Osteoblast (primary cell): ENCODE results near the gene OR10Z1. TPM values are rescaled to one million over a fixed set of nuclear protein-coding genes. Genes with fewer than 3 reads are reported as not detected.

ENCODE experiments used
- DNase-seq: peaks from one replicate; pipeline ENCODE4 v3.0.0; 2011; ENCODE audit warnings: low spot score, mixed read lengths; ENCODE audit not compliant: insufficient read length; ENCODE audit errors: missing footprints
- H2AFZ ChIP-seq: 2 replicates; pipeline ENCODE4 v1.6.0; 2011; ENCODE audit warnings: mild to moderate bottlenecking, low read length
- H3K27ac ChIP-seq: 2 replicates; pipeline ENCODE4 v1.5.1; 2011; ENCODE audit warnings: mild to moderate bottlenecking, low read depth, low read length, moderate library complexity
- H3K27me3 ChIP-seq: 2 replicates; pipeline ENCODE4 v1.6.0; 2012; ENCODE audit warnings: mild to moderate bottlenecking, control low read depth, inconsistent platforms, low read length, moderate library complexity; ENCODE audit not compliant: insufficient read depth
- H3K36me3 ChIP-seq: 2 replicates; pipeline ENCODE4 v1.5.1; 2011; ENCODE audit warnings: mild to moderate bottlenecking, low read length, control low read depth, moderate library complexity; ENCODE audit not compliant: insufficient read depth
- H3K4me1 ChIP-seq: 2 replicates; pipeline ENCODE4 v1.5.1; 2011; ENCODE audit warnings: mild to moderate bottlenecking, low read length, control low read depth, moderate library complexity; ENCODE audit not compliant: insufficient read depth
- H3K4me2 ChIP-seq: 2 replicates; pipeline ENCODE4 v1.6.0; 2011; ENCODE audit warnings: mild to moderate bottlenecking, low read length; ENCODE audit not compliant: insufficient read depth
- H3K4me3 ChIP-seq: fragments of 200-600 bp; sonication (generic); 3 replicates; pipeline ENCODE4 v1.5.1; 2012; ENCODE audit warnings: mild to moderate bottlenecking, low read length, inconsistent platforms; ENCODE audit not compliant: insufficient read depth
- H3K79me2 ChIP-seq: 2 replicates; pipeline ENCODE4 v1.6.0; 2012; ENCODE audit warnings: mild to moderate bottlenecking, low read length, control low read depth, inconsistent platforms; ENCODE audit not compliant: insufficient read depth
- H3K9me3 ChIP-seq: 2 replicates; pipeline ENCODE4 v1.5.1; 2011; ENCODE audit warnings: low read depth, low read length, control low read depth
- H4K20me1 ChIP-seq: 2 replicates; pipeline ENCODE4 v1.6.0; 2012; ENCODE audit warnings: mild to moderate bottlenecking, low read length, control low read depth; ENCODE audit not compliant: insufficient read depth
- total RNA-seq: library from RNA; depleted of rRNA; stranded (reverse); fragments of >200 nt; gene quantifications from 2 replicates; pipeline ENCODE4 v1.2.3, GENCODE V29; 2012
- TF ChIP-seq, protein P1 (sequence below): IDR thresholded peaks from 2 replicates; pipeline ENCODE4 v1.5.1; 2011; ENCODE audit warnings: mild to moderate bottlenecking, low read depth, low read length, moderate library complexity; ENCODE audit errors: extremely low read depth

Gene OR10Z1
- total RNA-seq, 1 donor: not detected

DNA sequence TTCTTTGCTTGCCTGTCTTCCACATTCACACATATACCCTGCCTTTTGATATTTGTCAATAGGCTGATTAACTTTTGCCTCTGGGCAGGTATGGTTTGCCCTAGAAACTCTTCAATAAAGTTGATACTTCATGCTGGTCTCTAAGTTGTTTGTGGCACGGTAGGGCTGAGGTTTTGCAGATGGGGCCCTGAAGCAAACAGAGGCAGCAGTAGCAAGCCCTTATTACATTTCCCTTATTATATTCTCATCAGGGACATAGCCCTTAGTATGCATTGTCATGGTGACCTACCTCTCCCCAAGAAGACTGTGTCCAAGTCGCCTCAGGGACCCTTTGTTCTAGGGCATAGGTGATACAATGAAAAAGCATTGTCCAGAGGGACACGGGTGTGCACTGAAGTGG is 34.6 kb upstream of the OR10Z1 start, which contains the start of gene OR6P1:
Gene OR6P1, minus strand, starts transcription at position 101 of the 400 bp plus-strand sequence. CDS start 6,976 bp downstream, outside the sequence.
- DNase-seq: no peak
- H3K9me3 ChIP-seq: no peaks in the 10 kb centered on the region
- H2AFZ ChIP-seq: no peak within 1 kb of the TSS
- no peaks in the 10 kb centered on the region for H3K79me2 ChIP-seq
- no peaks in the 10 kb centered on the region for H3K4me1 ChIP-seq
- no peak within 1 kb of the TSS for H3K4me3 ChIP-seq
- no peak within 1 kb of the TSS for H3K4me2 ChIP-seq
- no peaks in the 10 kb centered on the region for H3K27me3 ChIP-seq
- TF ChIP-seq, protein P1, sequence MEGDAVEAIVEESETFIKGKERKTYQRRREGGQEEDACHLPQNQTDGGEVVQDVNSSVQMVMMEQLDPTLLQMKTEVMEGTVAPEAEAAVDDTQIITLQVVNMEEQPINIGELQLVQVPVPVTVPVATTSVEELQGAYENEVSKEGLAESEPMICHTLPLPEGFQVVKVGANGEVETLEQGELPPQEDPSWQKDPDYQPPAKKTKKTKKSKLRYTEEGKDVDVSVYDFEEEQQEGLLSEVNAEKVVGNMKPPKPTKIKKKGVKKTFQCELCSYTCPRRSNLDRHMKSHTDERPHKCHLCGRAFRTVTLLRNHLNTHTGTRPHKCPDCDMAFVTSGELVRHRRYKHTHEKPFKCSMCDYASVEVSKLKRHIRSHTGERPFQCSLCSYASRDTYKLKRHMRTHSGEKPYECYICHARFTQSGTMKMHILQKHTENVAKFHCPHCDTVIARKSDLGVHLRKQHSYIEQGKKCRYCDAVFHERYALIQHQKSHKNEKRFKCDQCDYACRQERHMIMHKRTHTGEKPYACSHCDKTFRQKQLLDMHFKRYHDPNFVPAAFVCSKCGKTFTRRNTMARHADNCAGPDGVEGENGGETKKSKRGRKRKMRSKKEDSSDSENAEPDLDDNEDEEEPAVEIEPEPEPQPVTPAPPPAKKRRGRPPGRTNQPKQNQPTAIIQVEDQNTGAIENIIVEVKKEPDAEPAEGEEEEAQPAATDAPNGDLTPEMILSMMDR: no peak
- H4K20me1 ChIP-seq: no peaks in the 10 kb centered on the region
- no peak within 1 kb of the TSS for H3K27ac ChIP-seq
- H3K36me3 ChIP-seq: no peaks in the 10 kb centered on the region

DNA sequence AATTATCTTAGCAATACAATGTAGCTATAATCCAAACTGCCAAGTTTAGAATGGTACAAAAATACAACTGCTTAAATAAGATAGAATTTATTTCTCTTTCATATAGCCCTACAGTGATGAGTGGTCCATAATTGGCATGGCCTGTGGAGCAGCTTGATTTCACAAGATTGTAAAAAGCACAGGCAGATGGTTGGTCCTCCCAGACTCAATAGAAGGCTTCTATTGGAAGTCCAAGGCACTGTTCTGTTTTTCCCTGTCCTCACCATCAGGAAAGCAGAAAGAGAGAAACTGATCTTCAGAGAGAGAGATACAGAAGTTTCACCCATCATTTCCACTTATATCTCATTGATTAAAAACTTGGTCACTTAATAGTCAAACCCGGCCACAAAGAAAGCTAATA is 32.8 kb upstream of the OR10Z1 start:
- H3K36me3 ChIP-seq: no peaks in the 10 kb centered on the region

DNA sequence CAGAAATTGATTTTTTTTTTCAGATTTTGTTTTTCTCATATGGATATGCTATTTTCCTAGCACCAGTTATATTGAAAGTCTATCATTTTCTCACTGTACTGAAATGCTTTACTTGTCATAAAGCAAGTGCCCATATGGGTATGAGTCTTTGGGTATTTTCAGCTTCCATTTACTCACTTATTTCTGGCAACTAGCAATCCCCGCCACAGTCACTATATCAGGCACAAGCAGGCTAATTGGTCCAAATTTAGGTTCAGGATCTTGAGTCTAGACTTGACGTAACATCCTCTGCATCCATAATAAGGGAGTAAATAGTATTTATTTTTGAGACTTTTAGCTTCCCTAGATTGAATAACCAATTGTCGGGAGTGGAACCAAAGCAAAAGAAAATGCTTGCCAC is 27.5 kb upstream of the OR10Z1 start:
- no peaks in the 10 kb centered on the region for H3K4me1 ChIP-seq
- no peak for DNase-seq
- TF ChIP-seq, protein P1: no peak
- no peak overlapping the region for H3K27ac ChIP-seq
- no peaks in the 10 kb centered on the region for H3K9me3 ChIP-seq
- H2AFZ ChIP-seq: no peak overlapping the region
- no peaks in the 10 kb centered on the region for H3K27me3 ChIP-seq
- no peaks in the 10 kb centered on the region for H3K36me3 ChIP-seq
- no peaks in the 10 kb centered on the region for H4K20me1 ChIP-seq
- H3K4me3 ChIP-seq: no peak overlapping the region
- no peaks in the 10 kb centered on the region for H3K79me2 ChIP-seq
- H3K4me2 ChIP-seq: no peak overlapping the region

More for the DNA sequence above, 32.8 kb upstream of the OR10Z1 start:
- no peaks in the 10 kb centered on the region for H3K27me3 ChIP-seq
- H3K9me3 ChIP-seq: no peaks in the 10 kb centered on the region
- no peaks in the 10 kb centered on the region for H3K79me2 ChIP-seq
- no peak overlapping the region for H2AFZ ChIP-seq
- TF ChIP-seq, protein P1: no peak
- no peak overlapping the region for H3K4me2 ChIP-seq
- H3K4me1 ChIP-seq: no peaks in the 10 kb centered on the region
- H4K20me1 ChIP-seq: no peaks in the 10 kb centered on the region
- no peak overlapping the region for H3K4me3 ChIP-seq
- H3K27ac ChIP-seq: no peak overlapping the region
- DNase-seq: peak; percentile 66

DNA sequence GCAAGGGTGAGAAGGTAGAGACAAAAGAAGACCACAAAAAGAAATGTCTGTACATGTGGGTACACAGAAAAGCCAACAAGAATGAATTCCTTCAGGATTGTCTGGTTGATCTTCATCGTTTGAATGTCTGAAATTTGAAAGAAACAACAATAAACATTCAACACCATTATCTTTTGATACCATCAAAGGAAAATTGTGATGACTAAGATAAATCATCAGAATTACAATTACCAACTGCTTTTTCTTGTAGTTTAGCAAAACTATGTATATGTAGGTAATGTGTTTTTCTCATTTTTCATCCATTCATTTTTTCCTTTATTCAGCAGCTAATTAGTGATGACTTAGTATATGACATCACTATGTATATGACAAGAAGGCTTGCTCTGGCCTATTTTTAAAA is 25.3 kb upstream of the OR10Z1 start, which contains the start of gene OR10X1:
Gene OR10X1, minus strand, starts transcription at position 167 of the 400 bp plus-strand sequence. Its CDS starts 0 bp downstream, at position 167.
- Histone ChIP-seq H3K4me1 (no peaks in the 10 kb centered on the region), H3K4me2 (no peak within 1 kb of the TSS), H3K36me3 (no peaks in the 10 kb centered on the region), H2AFZ (no peak within 1 kb of the TSS), H3K4me3 (no peak within 1 kb of the TSS), H3K27ac (no peak within 1 kb of the TSS), H4K20me1 (no peaks in the 10 kb centered on the region), H3K79me2 (no peaks in the 10 kb centered on the region), H3K9me3 (no peaks in the 10 kb centered on the region), H3K27me3 (no peaks in the 10 kb centered on the region)
- DNase-seq: no peak
- TF ChIP-seq, protein P1: no peak
